Activated effector memory CD4-positive, alpha-beta T cell treated with Interleukin-2 at 50 U/mL for 16 hours (primary cell): ENCODE results near the gene SLC35D1.
"Not testable (repeated sequence)": the region's sequence is repeated elsewhere in the genome, so short reads cannot be mapped to it uniquely, and the experiment has no call there.

Experiments used
- DNase-seq: peaks from one replicate; pipeline ENCODE4 v3.0.0-alpha.2; 2020

The SLC35D1 gene

GRCh38 chr1:67053785-67054772 lies at the start of gene SLC35D1:
TSS of gene SLC35D1 (minus strand) at chr1:67054148. CDS start at chr1:67054013, 135 bp downstream.
- peak; percentile 71 for DNase-seq

GRCh38 chr1:67103548-67103947 lies 49.6 kb upstream of the SLC35D1 start:
- DNase-seq, result no peak

- no peak for DNase-seq
Measured at GRCh38 chr1:67100833-67101232, 46.9 kb upstream of the SLC35D1 start.

GRCh38 chr1:67097305-67097704 lies 43.4 kb upstream of the SLC35D1 start:
- DNase-seq, result no peak

GRCh38 chr1:67094191-67094590 lies 40.2 kb upstream of the SLC35D1 start:
- no peak for DNase-seq

- no peak for DNase-seq
Measured at GRCh38 chr1:67089685-67090208, 35.8 kb upstream of the SLC35D1 start.

GRCh38 chr1:67088440-67088839 lies 34.5 kb upstream of the SLC35D1 start:
- no peak for DNase-seq

GRCh38 chr1:67085326-67085725 lies 31.4 kb upstream of the SLC35D1 start:
- DNase-seq, result no peak

GRCh38 chr1:67084765-67085318 lies 30.9 kb upstream of the SLC35D1 start:
- DNase-seq, result no peak

- no peak for DNase-seq
Measured at GRCh38 chr1:67078291-67078690, 24.3 kb upstream of the SLC35D1 start.

GRCh38 chr1:67077593-67077992 lies 23.6 kb upstream of the SLC35D1 start:
- DNase-seq, result no peak

GRCh38 chr1:67072749-67073148 lies 18.8 kb upstream of the SLC35D1 start:
- no peak for DNase-seq

GRCh38 chr1:67067655-67068054 lies 13.7 kb upstream of the SLC35D1 start:
- DNase-seq, result not testable (repeated sequence)

- no peak for DNase-seq
Measured at GRCh38 chr1:67062412-67062811, 8.5 kb upstream of the SLC35D1 start.

GRCh38 chr1:67061266-67061665 lies 7.3 kb upstream of the SLC35D1 start:
- no peak for DNase-seq

GRCh38 chr1:67060811-67061218 lies 6.9 kb upstream of the SLC35D1 start:
- no peak for DNase-seq

GRCh38 chr1:67059346-67059745 lies 5.4 kb upstream of the SLC35D1 start:
- DNase-seq, result no peak

- no peak for DNase-seq
Measured at GRCh38 chr1:67058761-67059160, 4.8 kb upstream of the SLC35D1 start.

GRCh38 chr1:67058242-67058641 lies 4.3 kb upstream of the SLC35D1 start:
- no peak for DNase-seq

GRCh38 chr1:67053535-67053784 lies 488 bp downstream of the SLC35D1 start:
- peak; percentile 41 for DNase-seq

- DNase-seq, result no peak
Measured at GRCh38 chr1:67052741-67053534, 1.0 kb downstream of the SLC35D1 start.

- DNase-seq, result no peak
Measured at GRCh38 chr1:67051196-67051595, 2.8 kb downstream of the SLC35D1 start.

GRCh38 chr1:67044631-67045270 lies 9.2 kb downstream of the SLC35D1 start:
- no peak for DNase-seq
